HCT116 (cell line): ENCODE results near the gene TUBA4B.

ENCODE experiments used
- EZH2 ChIP-seq: fragments of 200-600 bp; sonication (generic); IDR thresholded peaks from 2 replicates; pipeline ENCODE4 v1.6.1; 2017; ENCODE audit warnings: antibody characterized with exemption, mixed run types
- POLR2A ChIP-seq: IDR thresholded peaks from 2 replicates; pipeline ENCODE4 v1.7.0; 2011; ENCODE audit warnings: borderline replicate concordance; ENCODE audit not compliant: insufficient read depth, insufficient read length; ENCODE audit errors: extremely low read depth
- POLR2AphosphoS5 ChIP-seq: IDR thresholded peaks from 2 replicates; pipeline ENCODE4 v1.6.1; 2011; ENCODE audit warnings: mild to moderate bottlenecking, low read depth, low read length, moderate library complexity
- ZNF274 ChIP-seq: fragments of 200-500 bp; sonication (Bioruptor generic); IDR thresholded peaks from 2 replicates; pipeline ENCODE4 v1.6.1; 2014; ENCODE audit warnings: mild to moderate bottlenecking, low read depth, low read length, inconsistent platforms
- TF ChIP-seq, protein P1 (sequence below), 3 experiments: fragments of 200-600 bp in 1 of 3; sonication (generic) in 1 of 3; IDR thresholded peaks in 2 of 3; conservative IDR thresholded peaks in 1 of 3; 2 replicates each; pipeline ENCODE4 v1.5.1; 2012 to 2017; ENCODE audit warnings: low read depth in 2 of 3, low read length in 2 of 3, antibody characterized with exemption in 1 of 3, borderline replicate concordance in 1 of 3, control low read depth in 1 of 3, mild to moderate bottlenecking in 1 of 3, mixed read lengths in 1 of 3, mixed run types in 1 of 3, moderate library complexity in 1 of 3; ENCODE audit not compliant: insufficient read depth in 1 of 3
- TF ChIP-seq, protein P2 (sequence below): IDR thresholded peaks from 2 replicates; pipeline ENCODE4 v1.6.1; 2011; ENCODE audit warnings: mild to moderate bottlenecking, low read length, moderate library complexity; ENCODE audit not compliant: insufficient replicate concordance; ENCODE audit errors: extremely low read depth
- TF ChIP-seq, protein P3 (sequence below): IDR thresholded peaks from 2 replicates; pipeline ENCODE4 v1.6.1; 2012; ENCODE audit warnings: low read depth
- TF ChIP-seq, protein P4 (sequence below): IDR thresholded peaks from 2 replicates; pipeline ENCODE4 v1.6.1; 2012

DNA sequence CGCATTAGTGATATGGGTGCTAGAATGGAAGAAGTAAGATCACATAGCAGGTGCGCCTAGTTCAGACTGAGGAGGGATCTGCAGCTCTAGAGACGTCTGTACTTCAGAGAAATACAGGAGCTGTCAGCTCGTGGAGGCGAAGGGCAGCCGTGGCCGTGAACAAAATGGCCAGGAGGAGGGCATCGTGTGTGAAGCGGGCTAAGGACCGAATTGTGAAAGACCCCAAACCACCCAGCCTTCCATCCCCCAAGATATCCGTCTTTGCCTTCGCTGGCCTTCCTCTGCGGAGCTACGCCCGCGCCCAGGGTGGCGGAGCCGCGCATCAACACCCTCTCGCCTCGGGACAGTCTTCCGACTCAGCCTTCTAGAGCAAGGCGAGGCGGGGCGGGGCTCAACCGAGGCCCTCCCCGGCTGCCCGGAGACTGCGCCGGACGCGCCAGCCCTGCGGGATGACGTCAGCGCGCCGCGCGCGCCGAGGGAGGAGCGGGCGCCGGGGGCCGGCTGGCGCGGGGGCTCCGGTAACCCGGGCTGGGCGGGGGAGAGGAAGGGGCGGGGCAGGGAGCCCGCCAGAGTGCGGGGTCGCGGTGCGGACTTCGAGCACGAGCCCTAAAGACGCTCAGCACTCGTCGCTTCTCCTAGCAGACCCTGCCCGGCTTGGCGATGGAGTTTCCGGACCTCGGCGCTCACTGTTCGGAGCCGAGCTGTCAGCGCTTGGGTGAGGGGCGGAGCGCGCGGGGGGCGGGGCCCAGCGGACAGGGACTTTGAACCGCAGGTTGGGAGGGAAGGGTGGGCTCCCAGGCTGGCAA lies 46.5 kb upstream of the TUBA4B start, which contains the start of gene ZFAND2B:
- TF ChIP-seq EZH2 (no peak), POLR2A (peak; percentile 94), POLR2AphosphoS5 (peak; percentile 99), ZNF274 (no peak)
- TF ChIP-seq, protein P1, sequence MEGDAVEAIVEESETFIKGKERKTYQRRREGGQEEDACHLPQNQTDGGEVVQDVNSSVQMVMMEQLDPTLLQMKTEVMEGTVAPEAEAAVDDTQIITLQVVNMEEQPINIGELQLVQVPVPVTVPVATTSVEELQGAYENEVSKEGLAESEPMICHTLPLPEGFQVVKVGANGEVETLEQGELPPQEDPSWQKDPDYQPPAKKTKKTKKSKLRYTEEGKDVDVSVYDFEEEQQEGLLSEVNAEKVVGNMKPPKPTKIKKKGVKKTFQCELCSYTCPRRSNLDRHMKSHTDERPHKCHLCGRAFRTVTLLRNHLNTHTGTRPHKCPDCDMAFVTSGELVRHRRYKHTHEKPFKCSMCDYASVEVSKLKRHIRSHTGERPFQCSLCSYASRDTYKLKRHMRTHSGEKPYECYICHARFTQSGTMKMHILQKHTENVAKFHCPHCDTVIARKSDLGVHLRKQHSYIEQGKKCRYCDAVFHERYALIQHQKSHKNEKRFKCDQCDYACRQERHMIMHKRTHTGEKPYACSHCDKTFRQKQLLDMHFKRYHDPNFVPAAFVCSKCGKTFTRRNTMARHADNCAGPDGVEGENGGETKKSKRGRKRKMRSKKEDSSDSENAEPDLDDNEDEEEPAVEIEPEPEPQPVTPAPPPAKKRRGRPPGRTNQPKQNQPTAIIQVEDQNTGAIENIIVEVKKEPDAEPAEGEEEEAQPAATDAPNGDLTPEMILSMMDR (IDR thresholded peaks at IDR 0.05 in 2 of 3, conservative IDR thresholded peaks at IDR 0.05 in 1 of 3; ENCODE audit: borderline replicate concordance in 1 of 3, insufficient read depth in 1 of 3, low read depth in 2 of 3, low read length in 2 of 3): no peak; a peak in 1 of 6 replicates
- TF ChIP-seq, protein P2, sequence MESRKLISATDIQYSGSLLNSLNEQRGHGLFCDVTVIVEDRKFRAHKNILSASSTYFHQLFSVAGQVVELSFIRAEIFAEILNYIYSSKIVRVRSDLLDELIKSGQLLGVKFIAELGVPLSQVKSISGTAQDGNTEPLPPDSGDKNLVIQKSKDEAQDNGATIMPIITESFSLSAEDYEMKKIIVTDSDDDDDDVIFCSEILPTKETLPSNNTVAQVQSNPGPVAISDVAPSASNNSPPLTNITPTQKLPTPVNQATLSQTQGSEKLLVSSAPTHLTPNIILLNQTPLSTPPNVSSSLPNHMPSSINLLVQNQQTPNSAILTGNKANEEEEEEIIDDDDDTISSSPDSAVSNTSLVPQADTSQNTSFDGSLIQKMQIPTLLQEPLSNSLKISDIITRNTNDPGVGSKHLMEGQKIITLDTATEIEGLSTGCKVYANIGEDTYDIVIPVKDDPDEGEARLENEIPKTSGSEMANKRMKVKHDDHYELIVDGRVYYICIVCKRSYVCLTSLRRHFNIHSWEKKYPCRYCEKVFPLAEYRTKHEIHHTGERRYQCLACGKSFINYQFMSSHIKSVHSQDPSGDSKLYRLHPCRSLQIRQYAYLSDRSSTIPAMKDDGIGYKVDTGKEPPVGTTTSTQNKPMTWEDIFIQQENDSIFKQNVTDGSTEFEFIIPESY: no peak
- TF ChIP-seq, protein P3, sequence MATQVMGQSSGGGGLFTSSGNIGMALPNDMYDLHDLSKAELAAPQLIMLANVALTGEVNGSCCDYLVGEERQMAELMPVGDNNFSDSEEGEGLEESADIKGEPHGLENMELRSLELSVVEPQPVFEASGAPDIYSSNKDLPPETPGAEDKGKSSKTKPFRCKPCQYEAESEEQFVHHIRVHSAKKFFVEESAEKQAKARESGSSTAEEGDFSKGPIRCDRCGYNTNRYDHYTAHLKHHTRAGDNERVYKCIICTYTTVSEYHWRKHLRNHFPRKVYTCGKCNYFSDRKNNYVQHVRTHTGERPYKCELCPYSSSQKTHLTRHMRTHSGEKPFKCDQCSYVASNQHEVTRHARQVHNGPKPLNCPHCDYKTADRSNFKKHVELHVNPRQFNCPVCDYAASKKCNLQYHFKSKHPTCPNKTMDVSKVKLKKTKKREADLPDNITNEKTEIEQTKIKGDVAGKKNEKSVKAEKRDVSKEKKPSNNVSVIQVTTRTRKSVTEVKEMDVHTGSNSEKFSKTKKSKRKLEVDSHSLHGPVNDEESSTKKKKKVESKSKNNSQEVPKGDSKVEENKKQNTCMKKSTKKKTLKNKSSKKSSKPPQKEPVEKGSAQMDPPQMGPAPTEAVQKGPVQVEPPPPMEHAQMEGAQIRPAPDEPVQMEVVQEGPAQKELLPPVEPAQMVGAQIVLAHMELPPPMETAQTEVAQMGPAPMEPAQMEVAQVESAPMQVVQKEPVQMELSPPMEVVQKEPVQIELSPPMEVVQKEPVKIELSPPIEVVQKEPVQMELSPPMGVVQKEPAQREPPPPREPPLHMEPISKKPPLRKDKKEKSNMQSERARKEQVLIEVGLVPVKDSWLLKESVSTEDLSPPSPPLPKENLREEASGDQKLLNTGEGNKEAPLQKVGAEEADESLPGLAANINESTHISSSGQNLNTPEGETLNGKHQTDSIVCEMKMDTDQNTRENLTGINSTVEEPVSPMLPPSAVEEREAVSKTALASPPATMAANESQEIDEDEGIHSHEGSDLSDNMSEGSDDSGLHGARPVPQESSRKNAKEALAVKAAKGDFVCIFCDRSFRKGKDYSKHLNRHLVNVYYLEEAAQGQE: no peak
- TF ChIP-seq, protein P4, sequence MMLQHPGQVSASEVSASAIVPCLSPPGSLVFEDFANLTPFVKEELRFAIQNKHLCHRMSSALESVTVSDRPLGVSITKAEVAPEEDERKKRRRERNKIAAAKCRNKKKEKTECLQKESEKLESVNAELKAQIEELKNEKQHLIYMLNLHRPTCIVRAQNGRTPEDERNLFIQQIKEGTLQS: no peak
